ENCODE results near the gene OSMR. TPM values are rescaled to one million over a fixed set of nuclear protein-coding genes. Genes with fewer than 3 reads are reported as not detected.

Gene OSMR
- total RNA-seq, 4 donors from 2014 or later: 6.3 to 16.5 (median 11.7) TPM

- no peak overlapping the region for H3K4me3 ChIP-seq
- intact Hi-C loops (cut with DNase I; ENCODE audit: low total_unique reads) (no loop called here), in situ Hi-C loops (cut with MboI; ENCODE audit: low pct_ligation_motif_present in 1 of 4, low pct_unique_long_range_greater_than_20kb in 1 of 4, low sequenced_read_pairs in 3 of 4) (no loop called here)
- 76% methylated on average over 4 of the region's 4 CpGs; no CpG with 5 or more reads in 1 of the 2 donors for WGBS, 2 donors (ENCODE audit: low coverage in 1 of 2)
- H3K27me3 ChIP-seq: no peaks in the 10 kb centered on the region
- no peak for DNase-seq
- H3K9me3 ChIP-seq: peaks cover 3 to 9% of the 10 kb centered on the region in 2 donors
- H3K27ac ChIP-seq: no peak overlapping the region
- no peaks in the 10 kb centered on the region for H3K36me3 ChIP-seq
- H3K4me1 ChIP-seq: peaks cover 0 to 9% (median 3%) of the 10 kb centered on the region in 4 donors
- TF ChIP-seq EP300 (IDR thresholded peaks at IDR 0.05; ENCODE audit: low read depth): no peak
- TF ChIP-seq CTCF (IDR thresholded peaks at IDR 0.05): no peak
- TF ChIP-seq POLR2AphosphoS5 (IDR thresholded peaks at IDR 0.05): no peak
- no peak for TF ChIP-seq POLR2A (IDR thresholded peaks at IDR 0.05)
Measured at GRCh38 chr5:38866362-38867031, 20.7 kb downstream of the OSMR start.

- no peaks in the 10 kb centered on the region for H3K36me3 ChIP-seq
- intact Hi-C loops (cut with DNase I; ENCODE audit: low total_unique reads) (no loop called here), in situ Hi-C loops (cut with MboI; ENCODE audit: low pct_ligation_motif_present in 1 of 4, low pct_unique_long_range_greater_than_20kb in 1 of 4, low sequenced_read_pairs in 3 of 4) (no loop called here)
- H3K27ac ChIP-seq: no peak overlapping the region
- DNase-seq: no peak
- peaks cover 3 to 9% of the 10 kb centered on the region in 2 donors for H3K9me3 ChIP-seq
- no peaks in the 10 kb centered on the region for H3K27me3 ChIP-seq
- no peak overlapping the region for H3K4me3 ChIP-seq
- peaks cover 0 to 9% (median 3%) of the 10 kb centered on the region in 4 donors for H3K4me1 ChIP-seq
- WGBS, 2 donors (ENCODE audit: low coverage in 1 of 2): 54 to 57% methylated on average over 1 of the region's 1 CpG
- TF ChIP-seq POLR2AphosphoS5 (IDR thresholded peaks at IDR 0.05): no peak
- TF ChIP-seq EP300 (IDR thresholded peaks at IDR 0.05; ENCODE audit: low read depth): no peak
- TF ChIP-seq CTCF (IDR thresholded peaks at IDR 0.05): no peak
- TF ChIP-seq POLR2A (IDR thresholded peaks at IDR 0.05): no peak
Measured at GRCh38 chr5:38867032-38867398, 21.2 kb downstream of the OSMR start.

GRCh38 chr5:38867416-38867815, 21.6 kb downstream of the OSMR start:
- TF ChIP-seq EP300 (IDR thresholded peaks at IDR 0.05; ENCODE audit: low read depth): no peak
- no peak for TF ChIP-seq CTCF (IDR thresholded peaks at IDR 0.05)
- no peak for TF ChIP-seq POLR2AphosphoS5 (IDR thresholded peaks at IDR 0.05)
- no peak for TF ChIP-seq POLR2A (IDR thresholded peaks at IDR 0.05)
- WGBS, 2 donors (ENCODE audit: low coverage in 1 of 2): 67 to 72% methylated on average over 5 of the region's 5 CpGs

GRCh38 chr5:38870595-38870994, 24.8 kb downstream of the OSMR start:
- Histone ChIP-seq H3K27ac (peak overlapping the region in 2 of 4 donors; percentile 41), H3K4me1 (peaks cover 0 to 9% (median 3%) of the 10 kb centered on the region in 4 donors), H3K27me3 (no peaks in the 10 kb centered on the region), H3K4me3 (no peak overlapping the region), H3K9me3 (no peaks in the 10 kb centered on the region), H3K36me3 (no peaks in the 10 kb centered on the region)
- WGBS, 2 donors (ENCODE audit: low coverage in 1 of 2): 75 to 88% methylated on average over 1 of the region's 1 CpG
- TF ChIP-seq CTCF (IDR thresholded peaks at IDR 0.05) (no peak), EP300 (IDR thresholded peaks at IDR 0.05; ENCODE audit: low read depth) (no peak), POLR2AphosphoS5 (IDR thresholded peaks at IDR 0.05) (no peak), POLR2A (IDR thresholded peaks at IDR 0.05) (no peak)
- DNase-seq: no peak
- intact Hi-C loops (cut with DNase I; ENCODE audit: low total_unique reads): no loop called here
- in situ Hi-C loops (cut with MboI; ENCODE audit: low pct_ligation_motif_present in 1 of 4, low pct_unique_long_range_greater_than_20kb in 1 of 4, low sequenced_read_pairs in 3 of 4): no loop called here

More at GRCh38 chr5:38867416-38867815, 21.6 kb downstream of the OSMR start:
- Histone ChIP-seq H3K4me3 (no peak overlapping the region), H3K36me3 (no peaks in the 10 kb centered on the region), H3K9me3 (peaks cover 3 to 9% of the 10 kb centered on the region in 2 donors), H3K4me1 (peaks cover 0 to 9% (median 3%) of the 10 kb centered on the region in 4 donors), H3K27me3 (no peaks in the 10 kb centered on the region), H3K27ac (no peak overlapping the region)
- in situ Hi-C loops (cut with MboI; ENCODE audit: low pct_ligation_motif_present in 1 of 4, low pct_unique_long_range_greater_than_20kb in 1 of 4, low sequenced_read_pairs in 3 of 4) (no loop called here), intact Hi-C loops (cut with DNase I; ENCODE audit: low total_unique reads) (no loop called here)
- DNase-seq: no peak

All from transverse colon (tissue), 4 donors.